NCI-H748 (cell line): ENCODE results near the gene DPYSL4.
A peak's percentile ranks its signal among the peaks of the same experiment; 100 is the strongest.

Source experiments
- DNase-seq: peaks from one replicate; lab custom pipeline; 2025; ENCODE audit not compliant: unreplicated experiment; lab: John Stamatoyannopoulos, UW

Gene DPYSL4

GRCh38 chr10:132186488-132187429 lies at the start of gene DPYSL4:
Gene DPYSL4 (plus strand): TSS chr10:132186948. CDS start chr10:132187064, 116 bp downstream.
- DNase-seq = peak; percentile 54

GRCh38 chr10:132137111-132138072 lies 49.4 kb upstream of the DPYSL4 start:
- no peak for DNase-seq

GRCh38 chr10:132138133-132138532 lies 48.6 kb upstream of the DPYSL4 start:
- no peak for DNase-seq

DNA sequence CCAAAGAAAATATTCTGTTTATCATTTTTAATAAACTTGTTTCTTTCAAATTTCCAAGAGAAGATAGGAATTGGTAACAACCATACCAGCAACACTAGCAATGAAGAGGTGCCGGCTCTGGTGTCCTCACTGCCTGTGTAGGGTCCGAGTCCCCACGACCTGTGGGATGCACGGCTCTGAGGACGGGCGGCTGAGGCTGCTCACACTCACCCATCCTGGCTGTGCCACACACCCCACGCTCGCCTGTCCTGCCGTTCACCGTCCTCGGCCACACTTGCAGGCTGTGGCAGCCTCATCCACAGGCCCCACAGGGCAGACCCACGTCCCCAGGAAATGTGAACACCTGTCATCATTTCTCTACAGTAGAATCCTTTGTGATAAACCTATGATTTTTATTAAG lies 48.2 kb upstream of the DPYSL4 start:
- no peak for DNase-seq

DNA sequence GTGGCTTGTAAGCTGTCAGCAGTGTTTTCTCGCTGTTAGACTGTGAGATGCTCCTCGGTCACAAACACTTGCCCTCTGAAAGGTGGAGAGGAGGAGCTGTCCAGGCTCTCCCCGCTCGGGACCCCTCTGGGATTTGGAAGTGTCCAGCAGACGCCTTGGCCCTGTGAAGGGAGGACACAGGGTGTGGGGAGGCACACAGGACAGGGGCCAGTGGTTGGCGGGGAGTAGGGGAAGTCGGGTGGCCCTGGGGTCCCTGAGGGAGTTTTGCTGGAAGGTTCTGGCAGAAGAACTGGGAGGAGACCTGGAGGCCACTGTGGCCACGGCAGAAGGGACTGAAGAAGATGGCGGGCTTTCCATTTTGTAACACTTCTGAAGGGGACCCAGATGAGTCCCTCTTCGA lies 47.2 kb upstream of the DPYSL4 start:
- no peak for DNase-seq

GRCh38 chr10:132140167-132140925 lies 46.4 kb upstream of the DPYSL4 start:
- DNase-seq = no peak

GRCh38 chr10:132141076-132141475 lies 45.7 kb upstream of the DPYSL4 start:
- DNase-seq = no peak

DNA sequence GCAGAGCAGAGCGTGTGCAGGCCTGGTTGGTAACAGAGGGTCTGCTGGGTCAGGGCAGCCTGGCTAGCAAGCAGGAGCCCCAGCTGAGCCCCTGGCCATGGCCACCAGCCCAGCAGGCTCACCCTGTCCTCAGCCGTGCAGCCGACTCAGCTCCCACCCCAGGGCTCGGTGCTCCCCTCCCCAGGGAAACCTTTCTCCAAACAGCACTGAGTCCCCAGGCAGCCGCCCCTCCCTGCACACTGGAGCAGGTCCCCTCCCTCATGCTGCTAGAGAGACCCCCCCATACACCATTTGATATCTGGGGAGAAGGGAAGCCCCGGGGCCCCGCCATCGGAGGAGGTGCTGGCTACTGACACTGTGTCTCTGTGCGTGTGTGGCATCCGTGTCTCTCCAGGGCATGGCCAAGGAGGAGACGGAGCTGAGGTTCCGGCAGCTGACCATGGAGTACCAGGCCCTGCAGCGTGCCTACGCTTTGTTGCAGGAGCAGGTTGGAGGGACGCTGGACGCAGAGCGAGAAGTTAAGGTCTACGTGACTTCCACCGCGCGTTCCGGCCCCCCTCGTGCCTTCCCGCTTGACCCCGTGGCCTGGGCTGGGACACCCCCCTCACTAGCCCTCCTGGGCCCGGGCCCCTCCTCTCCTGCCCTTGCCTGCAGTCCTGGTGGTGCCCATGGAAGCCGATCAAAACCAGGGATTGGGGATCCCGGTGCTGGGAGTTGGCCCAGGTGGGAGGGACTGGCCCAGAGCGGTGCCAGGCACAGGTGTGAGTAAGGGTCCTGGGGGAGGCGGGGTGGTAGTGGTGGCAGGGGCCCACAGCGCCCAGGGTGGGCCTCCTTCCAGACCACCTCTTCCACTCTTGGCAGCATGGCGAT lies 45.0 kb upstream of the DPYSL4 start:
- no peak for DNase-seq

DNA sequence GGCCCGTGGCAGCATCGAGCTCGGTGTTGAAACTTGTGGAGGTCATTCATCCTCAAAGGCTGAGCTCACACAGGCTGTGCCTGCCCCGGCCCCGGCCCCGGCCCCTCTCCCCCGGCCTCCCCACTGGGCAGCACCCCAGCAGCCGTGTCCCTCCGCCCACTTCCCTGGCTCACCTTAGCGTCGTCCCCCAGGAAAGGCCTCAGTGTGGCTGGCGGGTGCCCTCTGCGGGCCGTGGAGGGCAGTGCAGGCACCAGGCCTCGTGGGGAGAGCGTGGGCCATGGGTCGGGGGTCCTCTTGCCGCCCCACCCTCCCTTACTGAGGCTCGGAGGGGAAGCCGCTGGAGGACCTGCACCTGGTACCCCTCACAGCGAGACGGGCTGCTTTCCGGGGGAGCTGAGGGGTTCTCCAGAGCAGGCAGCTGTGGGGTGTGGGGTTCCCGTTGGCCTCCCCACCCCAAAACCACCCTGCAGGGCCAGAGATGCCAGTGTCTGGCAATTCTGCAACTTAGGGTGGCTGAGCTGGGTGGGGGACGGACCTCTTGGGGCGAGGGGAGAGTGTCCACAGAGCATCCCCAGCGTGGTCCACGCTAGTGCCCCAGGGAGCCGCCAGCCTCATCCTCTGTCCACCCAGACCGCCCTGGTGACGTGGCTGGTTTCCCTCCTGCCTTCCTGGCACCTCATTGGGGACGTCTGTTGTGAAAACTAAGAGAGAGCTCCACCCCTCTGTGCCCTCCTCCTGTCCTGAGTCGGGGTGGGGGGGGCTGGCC lies 44.2 kb upstream of the DPYSL4 start:
- DNase-seq = peak; percentile 34

GRCh38 chr10:132143162-132143561 lies 43.6 kb upstream of the DPYSL4 start:
- DNase-seq = no peak

GRCh38 chr10:132144086-132144485 lies 42.7 kb upstream of the DPYSL4 start:
- no peak for DNase-seq

DNA sequence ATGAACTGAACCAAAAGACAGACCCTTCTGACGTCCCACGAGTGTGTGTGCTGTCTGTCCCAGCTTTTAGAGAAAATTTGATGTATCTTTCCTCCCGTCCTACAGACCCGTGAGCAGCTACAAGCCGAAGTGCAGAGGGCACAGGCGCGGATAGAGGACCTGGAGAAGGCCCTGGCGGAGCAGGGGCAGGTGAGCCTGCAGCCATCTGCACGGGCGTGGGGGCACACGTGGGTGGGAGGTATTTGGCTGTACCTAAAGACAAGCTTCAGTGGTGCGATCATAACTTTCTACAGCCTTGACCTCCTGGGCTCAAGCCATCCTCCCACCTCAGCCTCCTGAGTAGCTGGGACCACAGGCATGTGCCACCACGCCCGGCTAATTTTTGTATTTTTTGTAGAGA lies 41.7 kb upstream of the DPYSL4 start:
- DNase-seq = no peak

GRCh38 chr10:132145521-132146185 lies 41.1 kb upstream of the DPYSL4 start:
- DNase-seq = no peak

DNA sequence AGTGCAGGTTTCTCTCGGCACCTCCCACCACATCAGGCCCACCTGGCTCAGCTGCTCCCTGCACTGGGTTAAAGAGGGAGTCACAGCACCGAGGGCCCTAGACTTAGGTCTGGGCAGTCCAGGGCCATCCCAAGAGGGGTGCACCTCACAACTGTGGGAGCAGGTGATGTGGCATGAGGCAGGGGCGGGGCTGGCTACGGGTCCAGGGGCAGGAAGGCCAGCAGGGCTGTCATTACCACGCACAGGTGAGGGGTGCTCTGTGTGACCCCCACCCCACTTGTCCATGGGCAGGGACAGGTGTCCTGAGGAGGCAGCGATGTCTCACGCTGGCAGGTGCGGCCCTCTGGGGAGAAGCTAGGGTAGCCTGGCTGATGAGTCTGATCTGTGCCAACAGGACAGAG lies 40.5 kb upstream of the DPYSL4 start:
- DNase-seq = no peak

- DNase-seq = no peak
Measured at GRCh38 chr10:132146941-132147915, 39.5 kb upstream of the DPYSL4 start.

DNA sequence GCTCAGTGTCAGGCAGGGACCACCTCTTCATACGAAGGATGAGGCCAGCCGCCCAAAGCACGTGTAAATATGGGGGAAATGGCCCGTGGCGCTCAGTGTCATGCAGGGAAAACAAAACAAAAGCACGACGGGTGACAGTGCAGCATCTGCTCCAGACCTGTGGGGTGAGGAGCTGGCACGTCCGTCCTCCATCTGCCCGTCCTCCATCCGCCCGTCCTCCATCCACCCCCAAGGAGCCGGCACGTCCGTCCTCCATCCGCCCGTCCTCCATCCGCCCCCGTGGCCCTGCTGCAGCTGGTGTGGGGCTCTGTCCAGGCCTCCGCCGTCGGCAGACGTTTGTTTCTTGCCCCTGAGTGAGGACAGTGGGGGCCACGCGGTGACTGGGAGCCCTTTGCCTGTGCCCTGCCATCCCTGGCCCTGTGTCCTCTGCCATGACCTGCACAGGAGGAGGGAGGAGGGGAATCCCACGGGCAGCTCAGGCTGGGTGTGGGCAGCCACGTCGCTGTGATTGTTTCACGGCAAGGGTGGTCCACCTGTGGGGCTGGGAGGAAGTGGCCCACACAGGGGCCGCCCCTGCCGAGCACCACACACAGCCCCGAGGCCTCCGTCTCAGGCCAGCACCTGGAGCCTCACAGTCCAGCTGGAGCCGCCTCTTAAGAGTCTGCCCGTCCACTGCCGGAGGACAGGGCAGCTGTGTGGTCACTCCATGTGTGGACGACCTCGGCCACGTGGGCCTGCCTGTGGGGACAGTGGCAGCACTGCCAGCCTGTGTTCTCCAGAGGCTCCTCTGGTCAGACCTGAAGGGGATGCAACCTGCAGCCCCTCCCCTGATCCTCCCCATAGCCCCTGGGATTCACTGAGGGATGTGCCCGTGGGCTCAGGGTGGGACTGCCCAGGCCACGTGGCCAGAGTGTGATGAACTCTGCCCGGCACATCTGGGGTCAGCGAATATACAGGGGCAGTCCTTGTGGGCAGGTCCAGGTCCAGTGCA lies 38.2 kb upstream of the DPYSL4 start:
- DNase-seq = no peak
